Mononuclear cell (primary cell): Measurements from ENCODE around the gene SIGLEC12. TPM values are rescaled to one million over a fixed set of nuclear protein-coding genes. Genes with fewer than 3 reads are reported as not detected.
A peak's percentile ranks its signal among the peaks of the same experiment; 100 is the strongest.
"Not testable (repeated sequence)": the region's sequence is repeated elsewhere in the genome, so short reads cannot be mapped to it uniquely, and the experiment has no call there.

Experiments used
- H3K27me3 ChIP-seq: 2 replicates; pipeline ENCODE4 v1.6.0; 2011; ENCODE audit warnings: low read length, control low read depth; ENCODE audit not compliant: insufficient read depth
- H3K4me1 ChIP-seq: 2 replicates; pipeline ENCODE4 v1.5.1; 2011; ENCODE audit warnings: mild to moderate bottlenecking, low read length, control low read depth; ENCODE audit not compliant: insufficient read depth
- H3K4me3 ChIP-seq: 2 replicates; pipeline ENCODE4 v1.5.1; 2011; ENCODE audit warnings: mild to moderate bottlenecking, low read length, moderate library complexity
- H3K9me3 ChIP-seq: 2 replicates; pipeline ENCODE4 v1.5.1; 2011; ENCODE audit warnings: low read depth, mild to moderate bottlenecking, control low read depth, low read length
- total RNA-seq: library from RNA; depleted of rRNA; stranded (reverse); fragments of >200 nt; gene quantifications from one replicate; pipeline ENCODE4 v1.2.3, GENCODE V29; 2012

SIGLEC12 gene
- total RNA-seq, 1 donor, result not detected

DNA sequence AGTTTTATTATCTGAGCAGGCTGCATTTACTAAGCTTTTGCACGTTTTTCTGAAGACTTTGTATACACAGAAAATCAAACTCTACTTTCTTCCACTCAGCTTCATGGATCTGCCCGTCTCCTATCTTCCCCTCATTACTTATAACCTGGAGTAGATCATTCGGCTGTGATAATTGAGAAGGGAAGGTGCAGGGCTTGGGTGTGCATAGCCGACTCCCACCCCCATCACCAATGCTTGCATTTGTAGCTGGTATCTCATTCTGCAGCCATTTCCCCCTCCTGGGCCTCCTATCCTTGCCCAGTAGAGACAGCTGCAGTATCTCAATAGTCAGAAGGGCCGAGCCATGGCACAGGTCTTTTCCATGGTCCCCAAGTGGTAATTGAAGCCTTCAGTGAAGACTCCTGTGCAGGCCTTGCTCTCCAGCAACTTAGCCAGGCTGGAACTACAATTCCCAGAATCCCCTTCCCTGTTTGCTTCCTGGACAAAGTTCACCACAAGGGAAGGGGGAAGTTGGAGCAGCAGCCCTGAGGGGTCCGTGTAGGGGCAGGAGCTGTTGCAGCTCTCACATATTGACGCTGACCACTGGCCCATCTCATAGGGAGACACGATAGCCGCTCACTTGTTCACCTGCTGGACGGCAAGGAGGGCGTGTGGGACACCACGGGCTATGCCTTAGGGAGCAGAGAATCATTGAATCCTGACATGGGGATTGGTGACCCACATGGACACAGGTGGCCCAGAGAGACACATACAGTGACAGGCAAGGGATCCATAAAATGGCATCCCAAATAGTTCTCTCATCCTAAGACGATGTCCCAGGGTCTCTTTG is 41.2 kb downstream of the SIGLEC12 start:
- Histone ChIP-seq H3K4me3 (no peak overlapping the region), H3K4me1 (peaks cover 38% of the 10 kb centered on the region), H3K9me3 (no peaks in the 10 kb centered on the region), H3K27me3 (no peaks in the 10 kb centered on the region)

DNA sequence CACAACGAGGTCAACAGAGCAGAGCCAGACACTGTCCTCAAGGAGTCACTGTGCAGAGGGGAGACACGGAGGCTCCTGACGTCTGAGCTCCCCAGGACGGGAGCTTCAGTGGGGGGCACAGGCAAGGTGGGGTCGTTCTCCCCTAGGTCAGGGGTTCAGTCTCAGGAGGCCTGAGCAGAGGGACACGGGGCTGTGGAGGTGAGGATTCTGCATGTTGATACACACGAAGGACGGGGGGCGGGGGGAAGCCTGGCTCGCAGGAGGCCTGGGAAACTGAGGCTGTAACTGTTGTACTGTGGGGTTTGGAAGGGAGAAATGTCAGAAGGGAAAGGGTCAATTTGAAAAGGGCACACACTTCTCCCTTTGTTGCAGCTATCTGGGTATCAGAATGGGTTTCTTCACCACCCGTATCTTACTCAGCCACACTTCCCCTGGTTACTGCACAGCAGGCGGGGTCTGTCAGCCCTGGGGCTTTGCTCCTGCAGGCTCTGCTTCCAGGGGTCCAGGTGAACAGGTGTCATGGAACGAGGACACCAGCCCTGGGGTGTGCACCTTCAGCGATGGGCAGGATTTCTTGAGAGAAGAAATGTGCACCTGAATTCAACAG is 42.6 kb downstream of the SIGLEC12 start:
- no peaks in the 10 kb centered on the region for H3K9me3 ChIP-seq
- H3K4me3 ChIP-seq, result no peak overlapping the region
- no peaks in the 10 kb centered on the region for H3K27me3 ChIP-seq
- peaks cover 38% of the 10 kb centered on the region for H3K4me1 ChIP-seq

DNA sequence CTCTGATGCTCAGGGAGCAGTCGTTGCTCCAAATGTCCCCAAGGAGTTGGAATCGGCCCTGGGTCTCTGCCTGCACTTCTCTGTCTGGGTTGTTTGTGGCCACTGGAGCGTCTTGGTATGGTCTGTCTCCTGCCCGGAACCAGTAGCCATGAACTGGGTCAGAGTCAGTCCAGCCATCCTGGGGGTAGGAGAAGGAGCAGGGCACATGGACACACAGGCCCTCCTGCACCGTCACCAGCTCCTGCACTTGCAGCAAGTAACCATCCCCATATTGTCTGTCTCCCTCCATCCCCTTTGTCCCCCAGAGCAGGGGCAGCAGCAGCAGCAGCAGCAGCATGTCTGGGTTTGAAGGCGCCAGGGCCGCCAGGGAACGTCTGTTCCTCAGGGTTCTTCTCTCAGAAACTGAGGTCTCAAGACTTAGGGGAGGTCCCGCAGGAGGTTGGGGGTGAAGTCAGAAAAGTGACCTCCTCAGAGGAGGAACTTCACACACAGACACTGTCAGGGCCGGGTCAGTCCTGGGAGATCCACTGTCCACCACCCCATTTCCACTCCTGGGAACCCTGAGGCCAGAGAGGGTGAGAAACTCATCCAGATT is 43.5 kb downstream of the SIGLEC12 start, which contains the start of gene SIGLEC8:
Gene SIGLEC8 (minus strand): TSS at position 404 of the 595 bp plus-strand sequence. CDS start 67 bp downstream, at position 337.
- Histone ChIP-seq H3K27me3 (no peaks in the 10 kb centered on the region), H3K4me3 (no peak within 1 kb of the TSS), H3K4me1 (peaks cover 34% of the 10 kb centered on the region), H3K9me3 (no peaks in the 10 kb centered on the region)

GRCh38 chr19:51457351-51458013 is 44.1 kb downstream of the SIGLEC12 start:
- Histone ChIP-seq H3K4me1 (peaks cover 27% of the 10 kb centered on the region), H3K9me3 (no peaks in the 10 kb centered on the region), H3K27me3 (no peaks in the 10 kb centered on the region), H3K4me3 (no peak overlapping the region)

DNA sequence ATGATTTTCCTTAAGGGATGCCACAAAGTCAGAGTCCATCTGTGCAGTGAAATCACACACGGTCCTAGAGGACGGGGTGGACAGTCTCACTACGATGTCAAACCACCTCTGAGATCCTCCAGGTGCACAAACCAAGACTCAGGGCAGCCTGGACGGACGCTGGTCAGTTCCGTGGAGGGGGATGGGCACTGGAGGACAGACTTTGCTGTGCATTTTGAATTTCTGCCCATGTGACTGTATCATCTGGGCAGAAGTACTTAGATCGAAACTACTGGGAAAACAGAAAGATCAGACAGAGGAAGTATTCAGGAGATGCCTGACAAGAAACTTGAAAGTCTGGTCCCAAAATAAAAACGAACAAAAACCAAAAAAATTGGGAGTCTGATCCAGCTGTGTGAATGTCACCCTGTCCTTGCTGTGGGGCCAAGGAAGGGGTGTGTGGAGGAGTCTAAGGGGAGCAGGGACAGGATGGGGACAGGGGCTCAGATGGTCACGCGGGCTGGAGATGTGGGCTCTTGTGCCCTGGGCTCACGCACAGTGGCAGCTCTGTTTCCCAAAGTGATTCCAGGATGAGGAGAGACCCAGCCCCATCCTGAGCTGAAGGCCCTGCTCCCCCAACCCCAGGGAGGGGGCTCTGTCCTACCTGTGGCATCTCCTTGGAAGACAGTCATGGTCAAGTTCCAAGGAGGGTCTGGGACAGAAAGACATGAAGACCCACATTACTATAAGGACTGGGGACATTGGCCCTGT is 44.9 kb downstream of the SIGLEC12 start:
- Histone ChIP-seq H3K27me3 (no peaks in the 10 kb centered on the region), H3K4me1 (peaks cover 19% of the 10 kb centered on the region), H3K4me3 (no peak overlapping the region), H3K9me3 (no peaks in the 10 kb centered on the region)

- H3K4me1 ChIP-seq, result peaks cover 10% of the 10 kb centered on the region
- no peak overlapping the region for H3K4me3 ChIP-seq
- H3K9me3 ChIP-seq, result no peaks in the 10 kb centered on the region
- no peaks in the 10 kb centered on the region for H3K27me3 ChIP-seq
Observed at GRCh38 chr19:51450730-51451307, 50.8 kb downstream of the SIGLEC12 start.

DNA sequence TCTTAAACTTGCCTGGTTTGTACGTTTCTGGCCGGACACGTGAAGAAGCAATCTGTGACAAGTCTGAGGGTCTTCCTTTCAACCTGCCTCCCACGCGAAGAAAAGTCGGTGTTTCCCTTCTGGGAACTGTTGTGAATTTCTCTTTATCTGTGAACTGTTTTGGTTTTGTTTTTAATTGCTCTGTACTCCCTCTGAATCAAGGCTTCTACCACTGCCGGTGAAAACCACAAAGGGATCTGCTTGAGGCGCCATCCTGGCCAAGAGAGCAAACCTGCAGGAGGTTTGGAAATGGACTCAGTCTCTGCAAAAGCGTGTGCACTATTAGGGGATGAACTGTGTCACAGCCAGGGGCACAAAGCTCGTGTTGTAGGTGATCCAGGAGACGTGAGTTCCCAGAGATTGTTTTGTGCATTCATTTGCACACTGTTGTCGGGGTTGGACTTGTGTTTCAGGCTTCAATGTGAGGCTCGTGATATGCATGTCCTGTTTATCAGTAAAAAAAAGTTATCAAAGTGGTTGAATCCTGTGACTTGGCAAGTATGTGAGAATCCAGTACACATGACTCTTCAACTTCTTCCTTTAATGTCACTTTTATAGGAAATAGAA is 53.1 kb downstream of the SIGLEC12 start:
- H3K9me3 ChIP-seq, result no peaks in the 10 kb centered on the region
- H3K27me3 ChIP-seq, result no peaks in the 10 kb centered on the region
- no peak overlapping the region for H3K4me3 ChIP-seq
- H3K4me1 ChIP-seq, result peaks cover 10% of the 10 kb centered on the region

- Histone ChIP-seq H3K27me3 (no peaks in the 10 kb centered on the region), H3K4me1 (peaks cover 10% of the 10 kb centered on the region), H3K4me3 (no peak overlapping the region), H3K9me3 (no peaks in the 10 kb centered on the region)
Observed at GRCh38 chr19:51448011-51448410, 53.6 kb downstream of the SIGLEC12 start.

DNA sequence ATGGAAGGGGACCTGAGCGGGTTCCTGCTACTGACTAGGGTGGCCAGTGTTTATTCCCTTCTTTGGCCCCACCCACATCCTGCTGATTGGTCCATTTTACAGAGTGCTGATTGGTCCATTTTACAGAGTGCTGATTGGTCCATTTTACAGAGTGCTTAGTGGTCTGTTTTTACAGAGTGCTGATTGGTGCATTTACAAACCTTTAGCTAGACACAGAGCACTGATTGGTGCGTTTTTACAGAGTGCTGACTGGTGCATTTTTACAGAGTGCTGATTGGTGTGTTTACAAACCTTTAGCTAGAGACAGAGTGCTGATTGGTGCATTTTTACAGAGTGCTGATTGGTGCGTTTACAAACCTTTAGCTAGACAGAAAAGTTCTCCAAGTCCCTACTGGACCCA is 54.1 kb downstream of the SIGLEC12 start:
- H3K4me1 ChIP-seq, result peaks cover 12% of the 10 kb centered on the region
- H3K27me3 ChIP-seq, H3K9me3 ChIP-seq, H3K4me3 ChIP-seq: not testable (repeated sequence)

GRCh38 chr19:51441410-51442390 is 59.9 kb downstream of the SIGLEC12 start:
- Histone ChIP-seq H3K9me3 (no peaks in the 10 kb centered on the region), H3K4me3 (peak overlapping the region; percentile 1), H3K27me3 (peaks cover 6% of the 10 kb centered on the region), H3K4me1 (peaks cover 27% of the 10 kb centered on the region)
